Endometrium (tissue), 2 donors: ENCODE measurements around the gene ALB.

ENCODE experiments used
- FAIRE-seq: peaks from 2 replicates; lab custom pipeline; 2012; peaks lifted over from hg19 to GRCh38; lab: Jason Lieb, UNC
- donor health status: control.
- donor health status: control.

ALB gene

GRCh38 chr4:73451981-73452747 is 48.1 kb downstream of the ALB start:
- no peak for FAIRE-seq

DNA sequence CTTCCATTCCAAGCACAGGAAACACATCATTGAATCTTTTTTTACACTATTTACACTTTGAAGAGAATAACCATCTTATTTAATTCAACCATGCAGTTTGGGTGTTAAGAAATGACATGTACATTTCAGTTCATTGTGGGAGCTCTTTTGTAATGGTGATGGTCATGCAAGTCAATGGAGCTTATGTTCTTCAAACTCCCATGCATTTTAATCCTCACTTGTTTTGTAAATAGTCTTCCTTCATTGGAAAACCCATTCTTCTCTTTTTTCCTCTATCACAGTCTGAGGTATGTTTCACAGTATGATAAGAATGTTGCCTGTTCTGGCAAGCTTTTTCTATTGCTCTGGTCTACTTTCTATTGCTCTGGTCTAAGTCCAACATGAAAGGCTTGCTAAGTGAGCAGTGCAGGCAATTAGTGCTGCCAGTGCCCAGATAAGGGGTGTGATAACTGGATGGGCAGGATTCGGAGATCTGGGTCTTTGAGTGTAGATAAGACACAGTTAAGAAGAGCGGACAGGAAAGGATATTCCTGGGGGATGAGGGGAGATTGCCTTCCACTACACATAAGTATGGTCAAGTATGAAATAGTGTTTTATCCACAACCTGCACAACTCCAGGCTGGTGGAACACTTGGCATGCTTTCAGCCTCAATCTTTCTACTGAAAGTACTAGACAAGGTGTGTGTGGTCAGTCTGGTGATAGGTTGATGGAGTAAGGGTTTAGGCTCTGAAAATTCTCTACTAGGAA is 49.0 kb downstream of the ALB start:
- FAIRE-seq = no peak

GRCh38 chr4:73453701-73454005 is 49.6 kb downstream of the ALB start:
- no peak for FAIRE-seq

- no peak for FAIRE-seq
Observed at GRCh38 chr4:73454920-73455319, 50.8 kb downstream of the ALB start.

DNA sequence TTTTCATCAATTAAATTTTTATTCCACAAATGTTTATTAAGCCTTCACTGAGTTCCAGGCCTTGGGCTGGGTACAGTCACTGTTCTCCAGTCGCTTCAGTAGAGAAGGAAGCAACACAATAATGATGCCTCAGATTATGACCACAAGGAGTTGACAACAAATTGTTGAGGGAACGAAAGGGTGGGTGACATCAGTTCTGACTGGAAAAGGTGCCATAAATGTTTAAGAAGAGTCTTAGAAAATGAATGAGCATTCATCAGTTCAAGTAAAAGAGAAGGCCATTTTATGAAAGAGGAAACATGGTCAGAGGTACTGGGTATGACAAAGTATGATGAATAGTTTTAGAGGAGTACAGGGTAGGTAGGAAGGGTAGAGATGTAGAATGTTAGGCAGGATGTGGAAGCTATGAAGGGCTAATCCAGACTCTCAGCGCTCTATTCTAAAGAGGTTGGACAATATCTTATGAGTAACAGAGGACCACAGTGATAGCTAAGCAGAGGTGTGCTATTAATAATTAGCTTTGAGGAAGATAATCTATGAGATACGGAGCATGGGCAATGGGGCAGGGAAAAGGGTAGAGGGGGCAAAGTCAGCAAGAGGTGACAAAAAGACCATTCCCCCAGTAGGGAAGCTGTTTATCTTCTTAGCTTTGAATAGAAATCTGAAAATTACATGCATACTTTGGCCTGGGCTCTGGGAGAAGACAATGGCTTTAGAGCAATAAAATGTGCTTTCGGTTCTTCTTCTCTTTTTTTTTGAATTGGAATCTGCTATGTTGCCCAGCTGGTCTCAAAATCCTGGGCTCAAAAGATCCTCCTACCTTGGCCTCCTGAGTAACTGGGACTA is 52.3 kb downstream of the ALB start:
- no peak for FAIRE-seq

DNA sequence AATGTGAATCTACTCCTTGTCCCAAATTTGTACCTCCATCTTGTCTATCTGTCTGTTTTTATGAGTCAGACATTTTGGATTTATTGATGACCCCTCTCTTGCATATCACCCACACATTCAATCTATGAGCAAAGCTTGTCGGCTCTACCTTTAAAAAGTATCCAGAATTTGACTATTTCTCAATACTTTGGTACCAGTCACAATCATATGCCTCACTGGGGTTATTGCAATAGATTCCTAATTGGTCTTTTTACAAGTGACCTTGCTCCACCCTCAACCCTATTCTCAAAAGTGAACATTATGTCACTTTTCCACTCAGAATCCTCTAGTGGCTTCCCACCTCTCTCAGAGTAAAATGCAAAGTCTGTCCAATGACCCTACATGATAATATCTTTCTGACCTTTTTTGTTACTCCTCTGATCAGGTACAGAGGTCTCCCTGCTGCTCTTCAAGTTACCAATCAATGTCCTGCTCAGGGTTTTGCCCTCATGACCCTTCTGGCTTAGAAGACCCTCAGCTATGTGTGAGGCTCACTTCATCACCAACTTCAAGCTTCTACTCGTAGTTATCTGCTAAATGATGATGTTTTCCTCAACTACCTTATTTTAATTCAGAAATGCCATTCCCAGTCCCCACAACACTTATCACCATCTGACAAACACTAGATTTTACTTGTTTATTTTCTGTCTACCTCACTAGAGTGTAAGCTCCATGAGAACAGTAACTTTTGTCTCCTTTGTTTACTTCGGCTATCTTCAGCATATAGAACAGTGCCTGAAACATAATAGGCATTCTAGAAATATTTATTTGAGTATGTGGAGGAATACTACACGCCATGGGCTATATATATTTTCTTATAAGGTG is 54.3 kb downstream of the ALB start:
- FAIRE-seq = no peak

GRCh38 chr4:73459048-73459421 is 54.9 kb downstream of the ALB start:
- FAIRE-seq = no peak

DNA sequence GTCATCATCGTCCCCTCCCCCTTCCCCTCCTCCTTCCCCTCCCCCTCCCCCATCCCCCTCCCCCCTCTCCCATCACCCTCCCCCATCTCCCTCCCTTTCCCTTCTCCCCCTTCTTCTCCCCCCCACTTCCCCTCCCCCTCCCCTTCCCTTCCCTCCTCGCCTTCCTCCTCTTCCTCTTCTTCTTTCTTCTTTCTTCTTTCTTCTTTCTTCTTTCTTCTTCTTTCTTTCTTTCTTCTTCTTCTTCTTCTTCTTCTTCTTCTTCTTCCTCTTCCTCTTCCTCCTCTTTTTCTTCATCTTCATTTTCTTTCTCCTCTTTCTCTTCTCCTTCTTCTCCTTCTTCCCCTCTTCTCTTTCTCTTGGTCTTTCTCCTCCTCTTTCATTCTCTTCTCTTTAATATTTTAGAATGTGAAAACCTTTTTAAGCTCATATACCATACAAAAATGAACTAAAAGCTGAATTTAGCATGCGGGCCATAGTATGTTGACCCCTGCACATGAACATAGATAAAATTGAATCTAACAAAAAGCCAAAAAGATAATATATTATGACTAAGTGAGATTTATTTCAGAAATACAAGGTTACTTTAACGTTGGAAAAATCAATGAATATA is 56.9 kb downstream of the ALB start:
- no peak for FAIRE-seq

DNA sequence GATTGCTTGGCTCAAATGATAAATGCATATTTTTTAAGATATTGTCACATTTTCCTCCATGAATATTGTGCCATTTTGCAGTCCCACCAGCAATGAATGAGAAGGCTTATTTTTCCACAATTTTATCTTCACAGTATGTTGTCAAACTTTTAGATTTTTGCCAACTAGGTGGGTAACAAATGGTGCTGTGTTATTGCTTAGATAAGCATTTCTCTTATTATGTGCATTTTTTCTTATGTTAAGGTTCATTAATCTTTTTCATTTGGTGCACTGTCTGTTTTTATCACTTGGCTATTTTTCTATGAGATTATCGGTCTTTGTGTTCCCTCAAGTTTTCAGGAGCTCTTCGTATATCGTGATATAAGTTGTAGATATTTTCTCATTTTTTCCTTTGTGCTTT is 64.1 kb downstream of the ALB start:
- no peak for FAIRE-seq

GRCh38 chr4:73470728-73471127 is 66.6 kb downstream of the ALB start:
- no peak for FAIRE-seq
